Measurements from ENCODE around the gene ANTXR1.

The ANTXR1 gene

GRCh38 chr2:69020496-69021426 lies 7.8 kb downstream of the ANTXR1 start:
- no peak for DNase-seq (ENCODE audit: low spot score)
- no peak for TF ChIP-seq CTCF (IDR thresholded peaks at IDR 0.05; ENCODE audit: extremely low read depth, insufficient read depth, missing control alignments)
- in situ Hi-C loops (cut with MboI; ENCODE audit: low pct_unique_long_range_greater_than_20kb, low sequenced_read_pairs, unreplicated experiment): no loop called here

GRCh38 chr2:69021727-69022126 lies 8.7 kb downstream of the ANTXR1 start:
- in situ Hi-C loops (cut with MboI; ENCODE audit: low pct_unique_long_range_greater_than_20kb, low sequenced_read_pairs, unreplicated experiment): no loop called here
- no peak for DNase-seq (ENCODE audit: low spot score)
- no peak for TF ChIP-seq CTCF (IDR thresholded peaks at IDR 0.05; ENCODE audit: extremely low read depth, insufficient read depth, missing control alignments)

- in situ Hi-C loops (cut with MboI; ENCODE audit: low pct_unique_long_range_greater_than_20kb, low sequenced_read_pairs, unreplicated experiment): no loop called here
- no peak for TF ChIP-seq CTCF (IDR thresholded peaks at IDR 0.05; ENCODE audit: extremely low read depth, insufficient read depth, missing control alignments)
- DNase-seq (ENCODE audit: low spot score): no peak
Measured at GRCh38 chr2:69022548-69022947, 9.6 kb downstream of the ANTXR1 start.

- in situ Hi-C loops (cut with MboI; ENCODE audit: low pct_unique_long_range_greater_than_20kb, low sequenced_read_pairs, unreplicated experiment): no loop called here
- no peak for TF ChIP-seq CTCF (IDR thresholded peaks at IDR 0.05; ENCODE audit: extremely low read depth, insufficient read depth, missing control alignments)
Measured at GRCh38 chr2:69023236-69023635, 10.3 kb downstream of the ANTXR1 start.

GRCh38 chr2:69026026-69026425 lies 13.0 kb downstream of the ANTXR1 start:
- peak; percentile 49 for DNase-seq (ENCODE audit: low spot score)
- peak; percentile 65 for TF ChIP-seq CTCF (IDR thresholded peaks at IDR 0.05; ENCODE audit: extremely low read depth, insufficient read depth, missing control alignments)
- in situ Hi-C loops (cut with MboI; ENCODE audit: low pct_unique_long_range_greater_than_20kb, low sequenced_read_pairs, unreplicated experiment): loop anchor here (25.0 kb wide), 1 partner anchor 286 kb away; no protein-coding TSS in a partner anchor

More at GRCh38 chr2:69023236-69023635, 10.3 kb downstream of the ANTXR1 start:
- DNase-seq (ENCODE audit: low spot score): no peak

- TF ChIP-seq CTCF (IDR thresholded peaks at IDR 0.05; ENCODE audit: extremely low read depth, insufficient read depth, missing control alignments): no peak
- DNase-seq (ENCODE audit: low spot score): no peak
- in situ Hi-C loops (cut with MboI; ENCODE audit: low pct_unique_long_range_greater_than_20kb, low sequenced_read_pairs, unreplicated experiment): loop anchor here (25.0 kb wide), 1 partner anchor 285 kb away; no protein-coding TSS in a partner anchor
Measured at GRCh38 chr2:69026691-69027459, 13.9 kb downstream of the ANTXR1 start.

All from GM13977 (cell line).